ENCODE measurements around the gene ANKRD63.

DNA sequence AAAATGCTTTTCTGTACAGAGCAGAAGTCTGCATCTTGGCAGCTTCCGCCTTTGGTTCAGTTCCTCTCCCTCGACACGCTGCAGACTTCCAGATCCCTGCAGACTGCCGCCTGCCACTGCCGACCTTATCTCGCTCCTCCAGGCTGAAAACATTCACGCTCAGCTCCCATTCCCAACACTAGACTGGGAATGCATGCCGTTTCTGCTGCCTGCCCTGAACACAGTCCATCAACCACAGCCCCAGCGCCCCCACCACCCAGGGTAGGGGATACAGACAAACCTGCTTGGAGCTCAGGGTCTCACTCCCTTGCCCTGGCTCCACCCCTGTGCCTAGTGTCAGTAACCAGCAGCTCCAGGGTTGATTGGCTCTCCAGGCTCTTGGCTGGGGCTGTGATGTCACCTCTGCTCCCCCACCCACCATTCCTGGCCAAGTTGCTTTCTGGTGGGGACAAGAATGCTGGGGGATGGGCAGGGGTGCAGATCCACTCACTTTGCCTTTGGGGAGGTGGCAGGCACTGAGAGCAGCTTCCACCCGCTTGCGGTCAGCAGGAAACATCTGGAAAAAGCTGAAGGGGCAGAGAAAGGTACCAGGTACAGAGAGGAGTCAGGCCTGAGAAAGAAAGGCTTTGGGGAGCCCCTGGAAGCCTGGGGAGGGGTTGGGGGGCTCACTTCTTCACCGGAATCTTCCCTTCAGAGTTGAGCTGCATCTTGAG is 18.8 kb upstream of the ANKRD63 start:
- TF ChIP-seq, protein P1, sequence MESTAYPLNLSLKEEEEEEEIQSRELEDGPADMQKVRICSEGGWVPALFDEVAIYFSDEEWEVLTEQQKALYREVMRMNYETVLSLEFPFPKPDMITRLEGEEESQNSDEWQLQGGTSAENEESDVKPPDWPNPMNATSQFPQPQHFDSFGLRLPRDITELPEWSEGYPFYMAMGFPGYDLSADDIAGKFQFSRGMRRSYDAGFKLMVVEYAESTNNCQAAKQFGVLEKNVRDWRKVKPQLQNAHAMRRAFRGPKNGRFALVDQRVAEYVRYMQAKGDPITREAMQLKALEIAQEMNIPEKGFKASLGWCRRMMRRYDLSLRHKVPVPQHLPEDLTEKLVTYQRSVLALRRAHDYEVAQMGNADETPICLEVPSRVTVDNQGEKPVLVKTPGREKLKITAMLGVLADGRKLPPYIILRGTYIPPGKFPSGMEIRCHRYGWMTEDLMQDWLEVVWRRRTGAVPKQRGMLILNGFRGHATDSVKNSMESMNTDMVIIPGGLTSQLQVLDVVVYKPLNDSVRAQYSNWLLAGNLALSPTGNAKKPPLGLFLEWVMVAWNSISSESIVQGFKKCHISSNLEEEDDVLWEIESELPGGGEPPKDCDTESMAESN (CRISPR knock-in tag; conservative IDR thresholded peaks at IDR 0.05), result no peak
- no peak for TF ChIP-seq ZNF337 (CRISPR knock-in tag; IDR thresholded peaks at IDR 0.05; ENCODE audit: borderline replicate concordance, low read depth)
